ENCODE data around the gene FNDC3A. TPM values are rescaled to one million over a fixed set of nuclear protein-coding genes. Genes with fewer than 3 reads are reported as not detected.

Gene FNDC3A
- total RNA-seq, 1 experiment from 2014 or later: 49.3 TPM

DNA sequence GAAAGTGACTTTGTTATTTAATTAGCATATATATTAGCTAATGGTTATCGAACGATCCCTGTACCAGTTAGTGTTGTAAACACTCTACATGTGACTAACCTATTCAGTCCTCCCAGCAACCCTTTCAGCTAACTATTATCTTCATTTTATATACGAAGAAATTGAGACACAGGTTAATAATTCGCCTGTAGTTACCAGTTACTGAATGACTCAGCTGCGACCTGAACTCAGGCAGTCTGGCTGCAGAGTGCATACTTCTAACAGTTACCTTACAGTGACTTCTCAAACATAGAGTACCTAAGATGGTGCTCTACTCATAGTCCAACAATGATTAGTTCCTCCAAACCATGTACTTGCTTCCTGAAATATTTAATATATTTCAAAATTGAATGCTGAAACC, 117.7 kb downstream of the FNDC3A start:
- peaks cover 10% of the 10 kb centered on the region for H3K4me1 ChIP-seq (ENCODE audit: insufficient read depth, low read length, poor library complexity, severe bottlenecking)
- H3K9me3 ChIP-seq (ENCODE audit: low read depth, low read length, poor library complexity, severe bottlenecking): no peaks in the 10 kb centered on the region
- TF ChIP-seq EZH2 (IDR thresholded peaks at IDR 0.05; ENCODE audit: borderline replicate concordance, low read depth, low read length, poor library complexity, severe bottlenecking): no peak
- TF ChIP-seq, protein P1, sequence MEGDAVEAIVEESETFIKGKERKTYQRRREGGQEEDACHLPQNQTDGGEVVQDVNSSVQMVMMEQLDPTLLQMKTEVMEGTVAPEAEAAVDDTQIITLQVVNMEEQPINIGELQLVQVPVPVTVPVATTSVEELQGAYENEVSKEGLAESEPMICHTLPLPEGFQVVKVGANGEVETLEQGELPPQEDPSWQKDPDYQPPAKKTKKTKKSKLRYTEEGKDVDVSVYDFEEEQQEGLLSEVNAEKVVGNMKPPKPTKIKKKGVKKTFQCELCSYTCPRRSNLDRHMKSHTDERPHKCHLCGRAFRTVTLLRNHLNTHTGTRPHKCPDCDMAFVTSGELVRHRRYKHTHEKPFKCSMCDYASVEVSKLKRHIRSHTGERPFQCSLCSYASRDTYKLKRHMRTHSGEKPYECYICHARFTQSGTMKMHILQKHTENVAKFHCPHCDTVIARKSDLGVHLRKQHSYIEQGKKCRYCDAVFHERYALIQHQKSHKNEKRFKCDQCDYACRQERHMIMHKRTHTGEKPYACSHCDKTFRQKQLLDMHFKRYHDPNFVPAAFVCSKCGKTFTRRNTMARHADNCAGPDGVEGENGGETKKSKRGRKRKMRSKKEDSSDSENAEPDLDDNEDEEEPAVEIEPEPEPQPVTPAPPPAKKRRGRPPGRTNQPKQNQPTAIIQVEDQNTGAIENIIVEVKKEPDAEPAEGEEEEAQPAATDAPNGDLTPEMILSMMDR (conservative IDR thresholded peaks at IDR 0.05; ENCODE audit: low read depth, low read length): no peak
- CTCF ChIA-PET: no interaction called here
- no peak overlapping the region for H3K27ac ChIP-seq (ENCODE audit: low read depth, low read length, poor library complexity, severe bottlenecking)
- POLR2A ChIA-PET (ENCODE audit: low non-redundant PET): no interaction called here
- no TSS peak for BruUV-seq (replicated peaks)
- intact Hi-C loops (cut with micrococcal nuclease; ENCODE audit: unreplicated experiment): no loop called here
- no peaks in the 10 kb centered on the region for H3K36me3 ChIP-seq (ENCODE audit: insufficient read depth, low read length, poor library complexity, severe bottlenecking)
- no peaks in the 10 kb centered on the region for H3K27me3 ChIP-seq (replicated peaks; ENCODE audit: insufficient read depth, low read depth, low read length, poor library complexity)
- no peak overlapping the region for H3K4me3 ChIP-seq (ENCODE audit: low read depth, low read length, poor library complexity, severe bottlenecking)
- DNase-seq (ENCODE audit: low spot score): no peak

DNA sequence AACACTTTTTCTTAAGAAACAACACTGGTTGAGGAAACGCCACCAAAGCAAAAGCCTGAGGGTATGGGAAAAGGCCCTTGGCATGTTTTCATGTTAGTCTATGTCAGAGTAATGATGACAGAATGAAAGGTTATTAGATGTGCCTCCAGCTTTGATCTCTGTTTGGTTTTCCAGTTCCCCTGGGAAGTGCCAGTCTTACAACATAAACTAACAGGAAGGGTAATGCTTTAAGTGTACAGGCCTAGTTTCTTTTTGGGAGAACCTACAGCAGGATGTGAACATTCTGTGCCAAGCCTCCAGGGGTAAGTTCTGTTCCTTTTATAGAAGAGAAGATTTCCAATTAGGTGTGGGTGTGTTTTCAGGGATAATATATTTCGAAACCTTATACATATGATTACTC, 121.7 kb downstream of the FNDC3A start:
- ChIA-PET POLR2A (ENCODE audit: low non-redundant PET) (no interaction called here), CTCF (no interaction called here)
- no peaks in the 10 kb centered on the region for H3K9me3 ChIP-seq (ENCODE audit: low read depth, low read length, poor library complexity, severe bottlenecking)
- H3K4me1 ChIP-seq (ENCODE audit: insufficient read depth, low read length, poor library complexity, severe bottlenecking): peaks cover 10% of the 10 kb centered on the region
- peak overlapping the region; percentile 13 for H3K27ac ChIP-seq (ENCODE audit: low read depth, low read length, poor library complexity, severe bottlenecking)
- H3K27me3 ChIP-seq (replicated peaks; ENCODE audit: insufficient read depth, low read depth, low read length, poor library complexity): no peaks in the 10 kb centered on the region
- BruUV-seq (replicated peaks): no TSS peak
- H3K4me3 ChIP-seq (ENCODE audit: low read depth, low read length, poor library complexity, severe bottlenecking): no peak overlapping the region
- peak; percentile 34 for DNase-seq (ENCODE audit: low spot score)
- TF ChIP-seq, protein P1 (conservative IDR thresholded peaks at IDR 0.05; ENCODE audit: low read depth, low read length): no peak
- TF ChIP-seq EZH2 (IDR thresholded peaks at IDR 0.05; ENCODE audit: borderline replicate concordance, low read depth, low read length, poor library complexity, severe bottlenecking): no peak
- H3K36me3 ChIP-seq (ENCODE audit: insufficient read depth, low read length, poor library complexity, severe bottlenecking): no peaks in the 10 kb centered on the region
- intact Hi-C loops (cut with micrococcal nuclease; ENCODE audit: unreplicated experiment): loop anchor here (5.0 kb wide), 1 partner anchor 185 kb away; no protein-coding TSS in a partner anchor

DNA sequence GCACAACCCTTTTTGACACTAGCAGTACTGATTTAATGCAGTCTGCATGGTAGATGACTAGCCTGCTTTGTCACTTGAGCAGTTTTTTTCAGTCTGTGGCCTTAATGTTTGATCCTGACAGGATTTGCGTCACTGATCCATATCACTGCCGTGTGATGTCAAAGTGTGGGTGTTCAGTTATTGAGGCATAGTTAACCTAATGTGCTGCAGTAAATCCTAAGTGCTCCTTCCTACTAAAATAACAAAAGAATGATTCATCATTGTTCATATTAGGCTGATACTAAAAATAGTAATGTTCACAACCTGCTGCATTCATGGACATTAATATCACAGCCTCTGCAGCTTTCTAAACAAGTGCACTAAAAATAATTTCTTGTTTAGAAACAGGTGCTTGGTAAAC, 122.5 kb downstream of the FNDC3A start:
- TF ChIP-seq, protein P1 (conservative IDR thresholded peaks at IDR 0.05; ENCODE audit: low read depth, low read length): no peak
- no peak for TF ChIP-seq EZH2 (IDR thresholded peaks at IDR 0.05; ENCODE audit: borderline replicate concordance, low read depth, low read length, poor library complexity, severe bottlenecking)
- peak; percentile 64 for DNase-seq (ENCODE audit: low spot score)
- ChIA-PET CTCF (no interaction called here), POLR2A (ENCODE audit: low non-redundant PET) (no interaction called here)
- Histone ChIP-seq H3K27me3 (replicated peaks; ENCODE audit: insufficient read depth, low read depth, low read length, poor library complexity) (no peaks in the 10 kb centered on the region), H3K4me1 (ENCODE audit: insufficient read depth, low read length, poor library complexity, severe bottlenecking) (peaks cover 10% of the 10 kb centered on the region), H3K27ac (ENCODE audit: low read depth, low read length, poor library complexity, severe bottlenecking) (peak overlapping the region; percentile 16), H3K36me3 (ENCODE audit: insufficient read depth, low read length, poor library complexity, severe bottlenecking) (no peaks in the 10 kb centered on the region), H3K9me3 (ENCODE audit: low read depth, low read length, poor library complexity, severe bottlenecking) (no peaks in the 10 kb centered on the region), H3K4me3 (ENCODE audit: low read depth, low read length, poor library complexity, severe bottlenecking) (no peak overlapping the region)
- intact Hi-C loops (cut with micrococcal nuclease; ENCODE audit: unreplicated experiment): loop anchor here (5.0 kb wide), 1 partner anchor 184 kb away; no protein-coding TSS in a partner anchor
- no TSS peak for BruUV-seq (replicated peaks)
